ENCODE data around the gene BAZ2B. TPM values are rescaled to one million over a fixed set of nuclear protein-coding genes. Genes with fewer than 3 reads are reported as not detected.
"Not testable (repeated sequence)": the region's sequence is repeated elsewhere in the genome, so short reads cannot be mapped to it uniquely, and the experiment has no call there.

BAZ2B gene
- total RNA-seq, 1 experiment from 2014 or later: 37.6 TPM

GRCh38 chr2:159558479-159558878 lies 57.9 kb downstream of the BAZ2B start:
- in situ Hi-C loops (cut with HindIII; ENCODE audit: low pct_unique_long_range_greater_than_20kb, low sequenced_read_pairs): no loop called here
- DNase-seq (ENCODE audit: low read depth, low spot score): no peak

- in situ Hi-C loops (cut with HindIII; ENCODE audit: low pct_unique_long_range_greater_than_20kb, low sequenced_read_pairs): no loop called here
- peak; percentile 66 for DNase-seq (ENCODE audit: low read depth, low spot score)
Observed at GRCh38 chr2:159557437-159558034, 58.8 kb downstream of the BAZ2B start.

- in situ Hi-C loops (cut with HindIII; ENCODE audit: low pct_unique_long_range_greater_than_20kb, low sequenced_read_pairs): no loop called here
- no peak for DNase-seq (ENCODE audit: low read depth, low spot score)
Observed at GRCh38 chr2:159555651-159556392, 60.5 kb downstream of the BAZ2B start.

- DNase-seq (ENCODE audit: low read depth, low spot score): no peak
- in situ Hi-C loops (cut with HindIII; ENCODE audit: low pct_unique_long_range_greater_than_20kb, low sequenced_read_pairs): no loop called here
Observed at GRCh38 chr2:159553727-159554126, 62.6 kb downstream of the BAZ2B start.

- in situ Hi-C loops (cut with HindIII; ENCODE audit: low pct_unique_long_range_greater_than_20kb, low sequenced_read_pairs): no loop called here
- DNase-seq (ENCODE audit: low read depth, low spot score): no peak
Observed at GRCh38 chr2:159551806-159552205, 64.5 kb downstream of the BAZ2B start.

GRCh38 chr2:159550231-159550630 lies 66.1 kb downstream of the BAZ2B start:
- in situ Hi-C loops (cut with HindIII; ENCODE audit: low pct_unique_long_range_greater_than_20kb, low sequenced_read_pairs): no loop called here
- DNase-seq (ENCODE audit: low read depth, low spot score): no peak

GRCh38 chr2:159549234-159549633 lies 67.1 kb downstream of the BAZ2B start:
- in situ Hi-C loops (cut with HindIII; ENCODE audit: low pct_unique_long_range_greater_than_20kb, low sequenced_read_pairs): no loop called here
- no peak for DNase-seq (ENCODE audit: low read depth, low spot score)

- in situ Hi-C loops (cut with HindIII; ENCODE audit: low pct_unique_long_range_greater_than_20kb, low sequenced_read_pairs): no loop called here
- DNase-seq (ENCODE audit: low read depth, low spot score): no peak
Observed at GRCh38 chr2:159546716-159547430, 69.5 kb downstream of the BAZ2B start.

GRCh38 chr2:159546039-159546438 lies 70.3 kb downstream of the BAZ2B start:
- no peak for DNase-seq (ENCODE audit: low read depth, low spot score)
- in situ Hi-C loops (cut with HindIII; ENCODE audit: low pct_unique_long_range_greater_than_20kb, low sequenced_read_pairs): no loop called here

GRCh38 chr2:159545085-159545484 lies 71.3 kb downstream of the BAZ2B start:
- DNase-seq (ENCODE audit: low read depth, low spot score): no peak
- in situ Hi-C loops (cut with HindIII; ENCODE audit: low pct_unique_long_range_greater_than_20kb, low sequenced_read_pairs): no loop called here

- DNase-seq (ENCODE audit: low read depth, low spot score): no peak
- in situ Hi-C loops (cut with HindIII; ENCODE audit: low pct_unique_long_range_greater_than_20kb, low sequenced_read_pairs): no loop called here
Observed at GRCh38 chr2:159542101-159542500, 74.2 kb downstream of the BAZ2B start.

GRCh38 chr2:159539701-159540100 lies 76.6 kb downstream of the BAZ2B start:
- in situ Hi-C loops (cut with HindIII; ENCODE audit: low pct_unique_long_range_greater_than_20kb, low sequenced_read_pairs): no loop called here
- DNase-seq (ENCODE audit: low read depth, low spot score): no peak

- in situ Hi-C loops (cut with HindIII; ENCODE audit: low pct_unique_long_range_greater_than_20kb, low sequenced_read_pairs): no loop called here
- DNase-seq (ENCODE audit: low read depth, low spot score): no peak
Observed at GRCh38 chr2:159538801-159539200, 77.5 kb downstream of the BAZ2B start.

- DNase-seq (ENCODE audit: low read depth, low spot score); in situ Hi-C loops (cut with HindIII; ENCODE audit: low pct_unique_long_range_greater_than_20kb, low sequenced_read_pairs): not testable (repeated sequence)
Observed at GRCh38 chr2:159535261-159535660, 81.1 kb downstream of the BAZ2B start.

- DNase-seq (ENCODE audit: low read depth, low spot score): no peak
- in situ Hi-C loops (cut with HindIII; ENCODE audit: low pct_unique_long_range_greater_than_20kb, low sequenced_read_pairs): no loop called here
Observed at GRCh38 chr2:159531475-159531874, 84.9 kb downstream of the BAZ2B start.

- no peak for DNase-seq (ENCODE audit: low read depth, low spot score)
- in situ Hi-C loops (cut with HindIII; ENCODE audit: low pct_unique_long_range_greater_than_20kb, low sequenced_read_pairs): no loop called here
Observed at GRCh38 chr2:159526433-159526832, 89.9 kb downstream of the BAZ2B start.

- no peak for DNase-seq (ENCODE audit: low read depth, low spot score)
- in situ Hi-C loops (cut with HindIII; ENCODE audit: low pct_unique_long_range_greater_than_20kb, low sequenced_read_pairs): no loop called here
Observed at GRCh38 chr2:159525012-159525411, 91.3 kb downstream of the BAZ2B start.

- in situ Hi-C loops (cut with HindIII; ENCODE audit: low pct_unique_long_range_greater_than_20kb, low sequenced_read_pairs): no loop called here
- no peak for DNase-seq (ENCODE audit: low read depth, low spot score)
Observed at GRCh38 chr2:159521272-159521671, 95.1 kb downstream of the BAZ2B start.

All from SK-MEL-5 (cell line).